Left renal pelvis (tissue), 4 donors: Measurements from ENCODE around the gene ZFYVE27. TPM values are rescaled to one million over a fixed set of nuclear protein-coding genes. Genes with fewer than 3 reads are reported as not detected.
"Not testable (repeated sequence)": the region's sequence is repeated elsewhere in the genome, so short reads cannot be mapped to it uniquely, and the experiment has no call there.

Experiments used
- DNase-seq, 4 donors: peaks; one replicate each; pipeline ENCODE4 v3.0.0-alpha.2; 2013; ENCODE audit warnings: low read depth in 4 of 4, low spot score in 3 of 4
- polyA plus RNA-seq, 4 donors: library from polyadenylated mRNA; unstranded; fragments of 120-200 nt; gene quantifications; one replicate each; pipeline ENCODE4 v1.2.1, GENCODE V29; 2013; ENCODE audit not compliant: insufficient read length in 4 of 4

The ZFYVE27 gene, protein sequence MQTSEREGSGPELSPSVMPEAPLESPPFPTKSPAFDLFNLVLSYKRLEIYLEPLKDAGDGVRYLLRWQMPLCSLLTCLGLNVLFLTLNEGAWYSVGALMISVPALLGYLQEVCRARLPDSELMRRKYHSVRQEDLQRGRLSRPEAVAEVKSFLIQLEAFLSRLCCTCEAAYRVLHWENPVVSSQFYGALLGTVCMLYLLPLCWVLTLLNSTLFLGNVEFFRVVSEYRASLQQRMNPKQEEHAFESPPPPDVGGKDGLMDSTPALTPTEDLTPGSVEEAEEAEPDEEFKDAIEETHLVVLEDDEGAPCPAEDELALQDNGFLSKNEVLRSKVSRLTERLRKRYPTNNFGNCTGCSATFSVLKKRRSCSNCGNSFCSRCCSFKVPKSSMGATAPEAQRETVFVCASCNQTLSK
- polyA plus RNA-seq: 10 to 100 TPM; 18.0 to 37.6 (median 22.1) TPM

- DNase-seq: peak; percentile 89 to 92 (median 90)
These were observed at the start of gene ZFYVE27 for GRCh38 chr10:97736902-97737769. Gene ZFYVE27, plus strand, starts transcription at chr10:97737128. Its CDS starts 1,350 bp downstream, at chr10:97738478.

DNA sequence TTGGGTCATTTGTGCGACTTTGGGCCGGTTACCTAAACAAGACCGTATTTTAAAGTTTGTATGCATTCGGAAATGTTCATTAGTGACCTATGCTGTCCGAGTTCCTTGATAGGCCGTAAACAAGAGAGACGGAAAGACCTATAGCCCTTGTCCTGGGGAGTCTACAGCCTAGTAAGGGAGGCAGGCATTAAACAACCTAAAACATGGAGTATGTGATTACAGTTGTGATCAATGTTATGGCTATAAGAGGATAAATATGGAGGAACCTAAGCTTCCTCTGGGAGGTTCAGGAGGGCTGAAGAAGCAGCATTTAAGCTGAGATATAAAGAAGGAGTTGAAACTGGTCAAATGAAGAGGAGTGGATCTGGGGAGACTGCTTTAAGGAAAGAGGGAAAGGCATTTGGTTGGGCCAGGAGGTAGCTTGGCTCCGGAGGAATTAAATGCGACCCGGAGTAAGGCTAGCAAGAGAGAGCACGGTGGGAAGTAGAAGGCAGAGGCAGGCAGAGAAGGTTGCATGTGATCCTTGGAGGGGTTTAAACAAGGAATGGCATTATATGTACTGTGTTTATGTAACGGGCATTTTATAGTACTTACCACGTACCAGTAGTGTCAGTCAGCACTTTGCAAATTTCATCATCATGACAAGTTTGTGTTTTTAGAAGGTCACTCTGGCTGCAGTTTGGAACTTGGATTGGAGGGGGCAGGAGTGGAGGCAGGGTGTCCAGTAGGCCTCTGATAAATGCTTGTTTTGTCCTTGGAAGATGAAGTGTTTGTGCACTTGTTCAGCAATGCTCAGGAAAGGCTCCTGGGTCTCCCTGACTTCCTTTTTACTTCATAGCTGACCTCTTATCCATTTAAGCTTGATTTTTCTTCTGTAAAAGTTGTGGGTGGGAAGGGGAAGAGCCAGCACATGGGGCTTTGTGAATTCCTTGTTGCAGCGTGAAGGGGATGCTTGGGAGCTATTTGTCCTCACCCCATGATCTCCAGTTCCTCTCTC lies 48.8 kb upstream of the ZFYVE27 start:
- no peak for DNase-seq

GRCh38 chr10:97689559-97690020 lies 47.3 kb upstream of the ZFYVE27 start:
- DNase-seq: no peak

GRCh38 chr10:97690133-97690532 lies 46.8 kb upstream of the ZFYVE27 start:
- DNase-seq: no peak

GRCh38 chr10:97698072-97698655 lies 38.8 kb upstream of the ZFYVE27 start:
- not testable (repeated sequence) for DNase-seq

DNA sequence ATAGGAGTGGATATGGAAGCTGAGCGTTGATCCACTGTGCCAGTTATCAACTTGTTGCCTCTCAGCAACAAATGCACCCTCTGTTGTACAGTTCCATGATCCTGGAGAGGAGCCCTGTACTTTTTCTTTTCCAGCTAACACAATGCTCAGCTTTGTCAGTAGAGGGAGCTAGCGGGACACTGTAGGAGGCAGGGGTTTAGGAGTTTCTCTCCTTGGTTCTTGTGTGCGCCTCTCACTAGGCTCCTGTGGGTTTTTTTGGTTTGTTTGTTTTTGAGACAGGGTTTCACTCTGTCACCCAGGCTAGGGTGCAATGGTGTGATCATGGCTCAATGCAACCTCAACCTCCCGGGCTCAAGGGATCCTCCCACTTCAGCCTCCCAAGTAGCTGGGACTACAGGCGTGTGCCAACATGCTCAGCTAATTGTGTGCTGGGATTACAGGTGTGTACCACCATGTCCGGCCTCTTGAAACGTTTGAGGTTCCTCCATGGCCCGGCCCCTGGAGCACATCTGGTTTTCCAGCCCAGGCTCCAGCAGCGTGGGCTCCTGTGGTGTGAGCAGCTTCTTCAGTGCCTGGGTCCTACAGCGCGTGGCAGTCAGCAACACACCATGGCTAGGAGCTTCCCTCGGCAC lies 35.4 kb upstream of the ZFYVE27 start:
- DNase-seq: peak in 1 of 4 donors; percentile 49

DNA sequence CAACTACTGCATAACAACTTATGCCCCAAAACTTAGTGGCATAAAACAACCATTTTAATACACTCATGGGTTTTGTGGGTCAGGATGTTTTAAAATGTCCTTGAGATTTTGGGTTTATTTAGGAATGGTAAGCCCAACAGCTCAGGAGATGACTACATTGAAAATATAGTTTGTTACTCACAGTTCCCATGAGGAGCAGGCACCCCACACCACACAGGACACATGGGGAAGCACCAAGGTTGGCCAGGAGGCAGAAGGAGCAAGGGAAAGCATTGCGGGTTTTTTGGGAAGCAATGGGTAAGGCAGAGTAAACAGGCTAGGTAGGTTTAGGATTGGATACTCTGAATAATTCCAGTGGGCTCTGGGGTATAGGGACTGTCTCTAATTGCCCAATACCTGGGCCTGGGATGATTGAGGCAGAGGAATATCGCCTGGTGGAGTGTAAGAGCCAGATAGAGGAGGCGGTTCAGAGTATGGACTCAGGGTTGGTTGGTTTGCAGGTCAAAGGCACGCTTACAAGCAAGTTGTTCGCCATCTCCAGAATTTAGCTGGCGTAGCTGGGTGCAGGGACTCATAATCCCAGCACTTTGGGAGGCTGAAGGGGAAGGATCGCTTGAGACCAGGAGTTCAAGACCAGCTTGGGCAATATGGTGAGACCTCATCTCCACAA lies 33.4 kb upstream of the ZFYVE27 start:
- DNase-seq: no peak

DNA sequence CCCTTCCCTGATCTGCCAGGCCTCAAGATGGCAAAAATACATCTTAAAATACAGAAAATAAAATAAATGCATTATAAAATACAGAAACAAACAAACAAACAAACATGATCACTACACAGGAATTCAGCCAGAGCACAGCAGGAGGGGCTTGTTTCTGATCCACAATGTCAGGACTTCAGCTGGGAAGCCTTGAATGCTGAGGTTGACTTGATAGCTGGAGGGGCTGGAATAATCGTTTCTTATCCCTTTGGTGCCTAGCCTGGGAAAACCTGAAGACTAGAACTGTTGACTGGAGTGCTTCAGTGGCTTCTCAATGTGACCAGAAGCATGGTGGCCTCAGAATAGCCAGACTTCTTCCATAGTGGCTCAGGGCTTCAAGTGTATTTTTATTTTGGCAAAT lies 32.6 kb upstream of the ZFYVE27 start:
- DNase-seq: no peak

- DNase-seq: no peak
These were observed 31.8 kb upstream of the ZFYVE27 start for GRCh38 chr10:97705006-97705670.

- DNase-seq: no peak
These were observed 29.6 kb upstream of the ZFYVE27 start for GRCh38 chr10:97707134-97707861.

GRCh38 chr10:97708167-97708566 lies 28.8 kb upstream of the ZFYVE27 start:
- no peak for DNase-seq

GRCh38 chr10:97708976-97709946 lies 27.7 kb upstream of the ZFYVE27 start:
- peak in 1 of 4 donors; percentile 57 for DNase-seq

GRCh38 chr10:97711640-97712572 lies 25.0 kb upstream of the ZFYVE27 start:
- DNase-seq: no peak

DNA sequence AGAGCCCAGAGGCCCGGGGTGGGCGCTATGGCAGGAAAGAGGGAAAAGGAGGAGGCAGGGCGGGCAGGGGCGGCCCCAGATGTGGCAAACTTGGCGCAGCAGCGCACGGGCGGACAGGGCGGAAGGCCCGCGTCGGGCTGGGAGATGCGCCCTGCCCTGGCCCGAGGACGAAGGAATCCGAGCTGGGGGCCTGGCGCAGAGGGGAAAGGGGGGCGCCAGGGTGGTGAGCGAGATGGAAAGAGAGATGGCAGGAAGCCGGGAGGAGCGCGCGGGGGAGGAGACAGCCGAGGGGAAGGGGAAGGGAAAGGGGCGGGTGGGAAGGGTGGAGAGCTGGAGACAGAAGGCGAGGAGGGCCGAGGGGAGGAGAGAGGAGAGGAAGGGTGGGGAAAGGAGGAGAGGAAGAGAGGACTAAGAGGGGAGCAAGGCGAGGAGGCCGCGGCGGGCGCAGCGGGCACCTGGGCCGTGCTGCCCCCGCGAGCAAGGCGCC lies 23.5 kb upstream of the ZFYVE27 start, which contains the start of gene MARVELD1:
TSS of gene MARVELD1 (plus strand) at position 392 of the 487 bp plus-strand sequence. CDS start 147 bp downstream, outside the sequence.
- DNase-seq: peak in 3 of 4 donors; percentile 52 to 74 (median 67)
